ENCODE data around the gene WDR70. TPM values are rescaled to one million over a fixed set of nuclear protein-coding genes. Genes with fewer than 3 reads are reported as not detected.
"Not testable (repeated sequence)": the region's sequence is repeated elsewhere in the genome, so short reads cannot be mapped to it uniquely, and the experiment has no call there.

Gene WDR70
- total RNA-seq, 1 donor from 2014 or later: 34.5 TPM

DNA sequence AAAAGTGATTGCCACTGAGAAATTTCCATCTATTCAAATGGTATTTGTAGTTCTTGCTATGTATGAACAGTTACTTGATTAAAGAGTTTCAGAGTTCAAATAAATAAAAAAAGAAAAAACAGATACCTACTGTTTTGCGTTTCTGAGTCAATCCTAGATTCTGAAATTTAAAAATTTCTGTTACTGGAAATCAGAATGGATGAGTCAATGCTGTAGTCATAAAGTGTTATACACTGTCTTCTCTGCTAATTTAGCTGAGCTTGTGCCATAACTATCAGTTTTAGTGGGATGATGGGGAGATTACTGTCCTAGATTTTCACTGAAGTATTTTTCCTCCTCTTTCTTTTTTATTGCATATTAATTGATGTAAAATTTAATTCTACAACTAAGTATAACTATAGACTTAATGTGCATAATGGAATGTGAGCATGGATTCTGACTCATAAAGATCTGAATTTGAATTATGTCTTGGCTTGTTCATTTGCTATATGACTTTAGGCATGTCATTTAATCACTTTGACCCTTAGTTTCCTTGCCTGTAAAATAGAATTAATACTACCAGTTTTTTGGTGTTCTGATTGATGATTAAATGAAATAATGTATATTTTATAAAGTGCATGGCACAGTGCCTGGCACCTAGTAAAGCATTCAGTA lies 75.4 kb downstream of the WDR70 start:
- not testable (repeated sequence) for DNase-seq

DNA sequence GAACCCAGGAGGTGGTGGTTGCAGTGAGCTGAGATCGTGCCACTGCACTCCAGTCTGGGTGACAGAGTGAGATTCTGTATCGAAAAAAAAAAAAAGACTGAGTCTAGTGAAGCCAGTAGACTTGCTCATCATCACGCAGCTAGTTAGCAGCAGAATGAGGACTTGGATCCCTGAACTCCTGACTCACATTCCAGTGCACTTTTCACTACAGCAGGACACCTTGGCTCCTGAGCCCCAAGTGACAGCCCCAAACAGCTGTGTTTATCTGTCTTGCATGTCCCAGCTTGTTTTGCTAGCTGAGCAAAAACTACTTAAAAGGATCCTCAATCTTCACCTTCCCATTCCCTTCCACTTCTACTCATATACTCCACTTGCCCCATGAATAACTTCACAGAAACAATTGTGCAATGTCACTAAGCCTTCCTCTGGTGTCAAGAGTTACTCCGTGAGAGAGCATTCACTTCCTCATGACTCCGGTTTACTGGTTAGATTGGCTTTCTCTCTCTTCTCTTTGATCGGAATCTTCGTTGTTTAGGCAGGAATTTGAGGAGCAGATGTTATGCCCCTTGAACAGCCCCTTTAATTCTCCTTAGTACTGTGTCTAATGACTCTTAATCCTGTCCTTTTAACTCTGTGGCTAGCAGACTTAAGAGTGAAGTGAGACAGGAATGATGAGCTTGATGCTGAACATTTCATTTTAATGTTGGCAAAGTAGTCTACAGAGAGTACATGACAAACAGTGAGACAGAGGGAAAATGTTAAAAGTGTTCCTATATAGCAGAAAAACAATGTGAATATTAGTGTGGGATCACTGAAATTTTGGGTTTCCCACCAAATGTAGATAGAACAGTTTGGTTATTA lies 84.3 kb downstream of the WDR70 start:
- DNase-seq: not testable (repeated sequence)

DNA sequence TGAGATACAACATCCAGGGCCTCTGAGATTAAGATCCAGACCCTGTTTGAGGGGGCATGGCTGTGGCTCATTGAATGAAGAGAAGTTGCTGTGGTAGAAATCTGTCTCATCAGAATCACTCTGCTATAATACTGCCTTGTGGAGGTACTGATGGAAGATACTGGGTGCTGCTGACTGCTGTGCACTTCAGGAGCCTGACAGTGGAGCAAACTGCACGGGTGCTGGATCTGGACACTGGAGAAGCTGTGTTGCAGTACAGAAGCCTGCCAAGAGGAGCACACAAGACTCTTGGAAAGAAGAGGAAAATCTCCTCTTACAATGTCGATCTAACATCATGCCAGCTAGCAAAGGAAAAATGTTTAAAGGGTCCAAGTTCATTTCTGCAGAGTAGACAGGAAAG lies 85.5 kb downstream of the WDR70 start:
- not testable (repeated sequence) for DNase-seq

DNA sequence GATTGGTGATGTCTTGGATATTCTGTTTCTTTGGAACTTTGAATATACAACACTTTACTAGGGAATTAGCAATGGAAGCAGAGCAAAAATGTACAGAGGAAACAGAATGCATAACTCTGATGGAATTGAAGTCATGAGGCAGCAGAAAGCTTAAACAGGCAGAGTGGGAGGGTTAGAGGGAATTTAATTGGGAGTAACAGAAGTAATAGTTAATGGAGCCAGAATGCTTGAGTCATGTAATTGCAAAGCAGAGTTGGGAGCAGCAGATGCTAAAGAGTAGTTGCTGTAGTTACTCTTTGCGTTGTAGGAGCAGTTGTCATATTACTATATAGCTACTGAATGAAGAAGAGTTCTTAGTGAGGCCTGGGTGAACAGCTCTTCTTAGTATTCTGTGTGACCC lies 90.3 kb downstream of the WDR70 start:
- not testable (repeated sequence) for DNase-seq

DNA sequence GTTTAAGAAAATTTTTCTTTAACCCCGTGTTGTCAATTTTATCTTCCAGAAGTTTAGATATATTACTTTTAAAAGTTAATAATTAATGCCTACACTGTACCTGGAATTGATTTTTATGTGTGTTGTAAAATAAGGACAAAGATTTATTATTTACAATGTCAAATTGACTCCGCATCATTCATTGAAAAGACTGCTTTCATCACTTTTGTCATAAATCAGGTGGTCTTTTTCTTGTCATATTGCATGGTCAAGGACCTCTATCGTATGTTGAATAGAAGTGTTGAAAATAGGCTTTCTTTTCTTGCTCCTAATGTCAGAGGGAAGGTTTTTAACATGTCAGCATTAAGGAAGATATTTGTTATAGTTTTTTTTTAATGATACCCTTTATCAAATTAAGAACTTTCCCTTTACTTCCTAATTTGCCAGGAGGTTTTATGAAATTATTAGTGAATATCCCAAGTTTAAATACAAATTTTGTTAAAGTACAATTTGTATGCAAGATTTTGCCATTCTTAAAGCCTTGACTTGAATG lies 92.6 kb downstream of the WDR70 start:
- no peak for DNase-seq

DNA sequence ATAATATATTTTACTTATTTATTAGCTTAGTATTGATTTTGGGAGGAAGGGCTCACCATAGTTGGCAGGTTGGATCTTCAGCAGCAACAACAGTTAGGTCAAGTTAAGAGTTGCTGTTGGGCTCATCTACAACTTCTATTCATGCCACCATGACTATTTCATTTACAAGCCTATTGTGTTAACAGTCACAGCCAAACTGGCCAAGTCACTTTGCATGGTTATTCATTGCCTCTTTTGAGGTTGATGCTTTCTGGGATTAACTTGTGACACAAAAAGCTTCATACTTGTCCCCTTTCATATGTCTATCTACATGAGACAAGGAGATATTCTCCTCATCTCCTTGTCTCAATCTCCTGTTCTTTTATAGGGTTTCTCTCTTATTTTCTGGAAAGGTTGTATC lies 98.3 kb downstream of the WDR70 start:
- no peak for DNase-seq

DNA sequence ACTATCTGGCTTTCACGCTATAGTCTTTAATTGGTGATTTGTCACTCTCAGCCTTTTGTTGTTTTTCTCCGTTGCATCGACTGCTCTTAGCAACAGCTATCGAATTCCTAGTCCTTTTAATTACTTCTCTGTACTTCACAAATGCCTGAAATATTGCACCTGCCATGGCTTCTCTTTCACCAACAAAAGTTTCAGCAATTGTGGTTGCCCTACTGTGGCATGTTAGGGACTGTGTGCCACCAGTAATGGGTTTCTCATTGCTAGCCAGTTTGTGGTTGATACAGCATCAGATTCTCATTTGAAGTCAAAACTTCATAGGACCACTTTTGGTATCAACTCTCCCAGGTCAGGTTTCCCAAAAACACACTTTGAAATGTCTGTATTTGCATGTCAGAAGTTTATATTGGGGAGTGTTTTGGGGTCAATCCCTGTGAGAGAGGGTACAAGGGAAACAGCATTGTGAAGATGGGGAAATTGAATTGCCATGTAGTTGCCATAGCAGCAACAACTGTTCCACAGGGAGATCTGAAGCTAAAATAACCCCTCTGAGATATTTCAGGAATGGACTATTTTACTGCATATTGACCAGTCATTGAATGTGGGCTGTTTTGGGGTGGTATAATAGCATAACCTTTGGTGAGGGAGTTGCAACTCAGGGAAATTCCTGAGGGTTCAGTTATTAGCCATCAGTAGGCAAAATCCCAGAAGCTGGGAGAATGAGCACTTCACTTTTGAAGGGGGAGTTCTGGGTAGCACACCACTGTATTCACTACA lies 99.2 kb downstream of the WDR70 start:
- DNase-seq: no peak

DNA sequence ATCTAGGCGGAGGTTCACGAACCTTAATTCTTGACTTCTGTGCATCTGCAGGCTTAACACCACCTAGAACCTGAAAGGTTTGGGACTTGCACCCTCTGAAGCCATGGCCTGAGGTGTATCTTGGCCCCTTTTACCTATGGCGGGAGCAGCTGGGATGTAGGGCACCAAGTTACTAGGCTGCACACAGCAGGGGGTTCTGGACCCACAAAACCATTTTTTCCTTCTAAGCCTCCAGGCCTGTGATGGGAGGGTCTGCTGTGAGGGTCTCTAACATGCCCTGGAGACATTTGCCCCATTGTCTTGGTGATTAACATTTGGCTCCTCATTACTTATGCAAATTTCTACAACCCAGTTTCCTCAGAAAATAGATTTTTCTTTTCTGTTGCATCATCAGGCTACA lies 102.3 kb downstream of the WDR70 start:
- not testable (repeated sequence) for DNase-seq

DNA sequence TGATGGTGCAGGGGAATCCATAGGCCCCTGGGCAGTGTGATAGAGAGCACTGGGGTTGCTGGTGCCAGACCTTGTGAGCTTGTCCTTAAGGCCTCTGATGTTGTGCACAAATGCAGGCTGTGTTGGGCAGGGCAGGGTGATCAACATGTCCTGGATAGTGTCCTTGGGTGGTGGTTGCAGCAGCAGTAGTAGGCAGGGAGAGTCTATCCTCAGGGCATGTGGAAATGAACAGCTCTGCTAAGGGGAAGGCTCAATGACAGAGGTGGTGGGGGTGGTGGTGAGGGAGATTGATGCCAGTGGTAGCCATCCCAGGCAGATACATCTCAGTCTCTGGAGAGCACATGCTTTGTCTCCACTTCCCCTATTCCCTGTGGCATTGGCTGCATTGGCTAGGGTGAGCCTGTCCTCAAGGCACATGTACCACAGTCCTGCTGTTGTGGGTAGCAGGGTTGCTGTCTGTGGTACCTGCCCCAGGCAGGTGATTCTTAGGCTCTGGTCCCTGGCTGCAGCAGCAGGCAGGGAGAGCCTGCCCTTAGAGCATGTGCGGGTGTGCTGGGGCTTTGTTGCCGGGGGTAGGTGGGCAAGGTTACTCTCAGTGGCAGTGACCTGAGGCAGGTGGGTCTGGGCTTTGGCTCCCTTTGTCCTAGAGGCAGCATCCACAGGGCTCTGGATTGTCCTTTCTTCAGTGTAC lies 111.1 kb downstream of the WDR70 start:
- DNase-seq: no peak

DNA sequence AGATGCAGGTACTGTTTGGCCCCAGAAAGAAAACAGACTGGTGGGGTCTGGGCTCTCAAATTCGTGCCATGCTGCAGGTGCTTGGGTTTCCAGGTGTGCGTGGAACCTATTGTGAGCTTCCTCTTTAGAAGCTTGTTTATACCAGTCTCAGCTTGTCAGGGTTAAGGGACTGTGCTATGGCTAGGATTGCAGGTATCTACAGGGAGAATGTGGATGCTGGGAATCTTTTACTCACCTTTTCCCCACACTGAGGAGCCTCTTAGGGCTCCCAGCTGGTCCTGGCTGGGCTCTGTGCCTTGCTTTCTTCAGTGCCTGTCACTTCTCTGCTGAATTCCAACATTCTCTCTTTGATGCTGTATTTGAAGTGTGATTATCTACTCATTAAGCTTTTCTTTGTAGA lies 111.8 kb downstream of the WDR70 start:
- DNase-seq: no peak

DNA sequence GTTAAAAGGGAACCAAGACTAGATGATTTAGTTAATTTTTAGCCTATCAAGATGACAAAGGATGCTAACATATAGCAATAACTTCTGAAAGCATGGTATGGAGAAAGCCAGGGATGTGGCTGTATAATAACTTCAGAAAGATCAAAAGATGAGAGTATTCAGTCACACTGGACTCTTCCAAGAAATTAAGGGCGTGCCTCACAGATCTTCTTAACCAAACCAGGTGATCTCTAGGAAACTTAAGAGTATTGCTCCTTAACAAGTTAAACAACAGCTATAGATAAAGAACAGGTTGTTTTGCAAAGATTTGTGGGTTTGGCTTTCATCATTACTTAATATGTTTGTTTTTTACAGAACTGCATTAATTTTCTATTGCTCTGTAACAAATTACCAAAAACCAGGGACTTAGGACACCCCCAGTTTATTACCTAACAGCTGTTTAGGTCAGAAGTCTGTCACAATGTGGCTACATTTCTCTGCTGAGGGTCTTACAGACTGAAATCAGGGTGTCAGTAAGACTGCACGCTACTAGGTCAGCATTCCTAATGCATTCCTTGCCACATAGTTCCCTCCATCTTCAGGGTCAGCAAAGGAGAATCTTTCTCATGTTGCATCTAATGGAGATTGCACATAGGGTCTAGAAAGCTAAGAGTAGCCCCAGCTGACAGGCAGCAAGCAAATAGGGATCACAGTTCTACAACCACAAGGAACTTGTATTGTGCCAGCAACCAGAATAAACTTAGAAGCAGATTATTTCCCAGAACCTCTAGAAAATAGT lies 113.8 kb downstream of the WDR70 start:
- DNase-seq: no peak

DNA sequence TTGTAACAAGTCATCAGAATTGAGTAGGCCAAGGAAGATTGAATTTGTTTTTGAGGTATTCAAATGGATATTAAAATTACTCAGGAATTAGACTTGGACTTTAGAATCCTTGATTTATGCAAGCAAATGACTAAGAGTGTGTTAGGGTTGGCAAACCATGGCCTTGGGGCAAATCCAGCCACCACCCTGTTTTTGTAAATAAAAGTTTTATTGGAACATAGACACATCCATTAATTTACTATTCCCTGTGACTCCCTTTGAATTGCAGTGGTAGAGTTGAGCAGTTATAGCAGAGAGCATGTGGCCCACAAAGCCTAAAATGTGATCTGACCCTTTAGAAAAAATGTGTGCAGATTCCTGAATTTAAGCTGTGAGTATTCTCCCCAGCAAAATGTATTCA lies 115.6 kb downstream of the WDR70 start:
- no peak for DNase-seq

DNA sequence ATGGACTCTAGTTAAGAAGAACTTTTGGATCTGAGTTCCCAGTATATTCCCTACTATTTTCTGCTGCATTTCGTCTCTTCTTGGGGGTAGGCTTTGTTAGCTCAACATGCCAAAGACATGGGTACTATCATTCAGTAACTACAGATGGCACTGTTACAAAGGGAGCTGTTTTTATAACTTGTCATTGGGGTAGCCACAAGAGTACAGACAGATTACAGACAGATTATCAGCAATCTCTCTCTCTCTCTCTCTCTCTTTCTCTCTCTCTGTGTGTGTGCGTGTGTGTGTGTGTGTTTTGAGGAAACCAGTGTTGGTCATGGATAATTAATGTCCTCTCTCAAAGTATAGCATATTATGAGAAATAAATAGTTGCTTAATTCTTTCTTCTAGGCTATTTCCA lies 116.1 kb downstream of the WDR70 start:
- DNase-seq: peak; percentile 26

DNA sequence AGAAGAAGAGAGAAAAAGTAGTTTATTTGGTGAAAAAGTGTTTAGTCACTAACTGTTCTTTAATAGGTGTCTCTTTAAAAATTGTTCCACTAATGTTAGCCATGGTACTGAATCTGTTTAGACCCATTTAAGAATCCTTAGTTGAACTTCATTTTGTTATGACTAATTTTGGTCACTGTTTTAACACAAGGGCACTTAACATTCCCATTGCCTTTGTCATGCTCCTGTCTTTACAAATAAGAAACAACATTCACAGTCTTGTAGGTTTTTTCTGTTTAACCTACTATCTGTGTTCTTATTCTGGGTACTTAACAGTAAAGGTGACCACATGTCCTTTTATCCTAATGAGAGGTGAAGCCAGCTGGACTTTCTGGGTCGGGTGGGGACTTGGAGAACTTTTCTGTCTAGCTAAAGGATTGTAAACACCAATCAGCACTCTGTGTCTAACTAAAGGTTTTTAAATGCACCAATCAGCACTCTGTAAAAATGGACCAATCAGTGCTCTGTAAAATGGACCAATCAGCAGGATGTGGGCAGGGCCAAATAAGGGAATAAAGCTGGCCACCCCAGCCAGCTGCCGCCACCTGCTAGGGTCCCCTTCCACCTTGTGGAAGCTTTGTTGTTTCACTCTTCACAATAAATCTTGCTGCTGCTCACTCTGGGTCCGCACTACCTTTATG lies 116.7 kb downstream of the WDR70 start:
- no peak for DNase-seq

DNA sequence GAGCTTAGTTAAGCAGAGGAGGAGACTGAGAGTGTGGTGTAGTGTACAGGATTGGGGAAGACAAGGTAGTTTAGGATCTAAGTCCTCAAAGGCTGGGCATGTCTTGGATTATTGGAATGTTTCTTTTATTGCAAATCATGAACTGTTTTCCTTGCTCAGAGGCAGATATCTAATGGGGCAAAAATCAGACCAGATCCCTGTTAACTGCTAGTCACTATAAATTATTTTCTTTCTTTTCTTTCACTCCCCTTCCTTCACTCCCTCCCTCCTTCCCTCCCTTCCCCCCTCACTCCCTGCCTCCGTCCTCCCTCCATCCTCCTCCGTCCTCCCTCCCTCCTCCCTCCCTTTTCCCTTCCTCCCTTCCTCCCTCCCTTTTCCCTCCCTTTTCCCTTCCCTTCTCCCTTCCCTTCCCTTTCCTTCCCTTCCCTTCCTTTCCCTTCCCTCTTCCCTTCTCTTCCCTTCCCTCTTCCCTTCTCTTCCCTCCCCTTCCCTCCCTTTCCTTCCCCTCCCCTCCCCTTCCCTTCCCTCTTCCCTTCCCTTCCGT lies 117.9 kb downstream of the WDR70 start:
- DNase-seq: no peak

DNA sequence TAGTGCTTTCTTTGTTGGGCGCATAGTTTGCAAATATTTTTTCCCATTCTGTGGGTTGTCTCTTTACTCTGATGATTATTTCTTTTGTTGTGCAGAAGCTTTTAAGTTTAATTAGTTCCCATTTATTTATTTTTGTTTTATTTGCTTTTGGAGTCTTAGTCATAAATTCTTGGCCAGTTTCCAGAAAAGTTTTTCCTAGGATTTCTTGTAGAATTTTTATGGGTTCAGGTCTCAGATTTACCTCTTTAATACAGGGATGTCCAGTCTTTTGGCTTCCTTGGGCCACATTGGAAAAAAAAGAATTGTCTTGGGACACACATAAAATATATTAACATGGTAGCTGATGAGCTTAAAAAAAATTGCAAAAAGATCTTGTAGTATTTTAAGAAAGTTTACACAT lies 122.0 kb downstream of the WDR70 start:
- peak; percentile 47 for DNase-seq

DNA sequence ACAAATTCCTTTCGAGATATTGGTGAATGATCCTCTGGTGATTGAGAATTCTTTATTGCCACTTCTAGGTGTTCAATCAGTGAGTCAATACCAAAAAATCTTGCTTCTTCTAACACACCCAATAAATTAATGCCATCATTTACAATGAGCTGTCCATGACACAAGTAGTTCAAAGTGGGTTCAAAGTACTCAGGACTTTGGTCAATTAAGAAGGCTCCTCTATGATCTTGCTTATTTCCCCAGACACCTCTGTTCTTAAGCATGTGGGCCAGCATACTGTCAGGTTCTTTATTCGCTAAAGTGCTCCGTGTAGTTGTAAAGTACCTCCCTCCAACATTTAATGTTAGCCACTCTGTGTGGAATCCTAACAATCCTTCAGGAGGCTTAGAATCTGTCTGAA lies 127.1 kb downstream of the WDR70 start:
- no peak for DNase-seq

DNA sequence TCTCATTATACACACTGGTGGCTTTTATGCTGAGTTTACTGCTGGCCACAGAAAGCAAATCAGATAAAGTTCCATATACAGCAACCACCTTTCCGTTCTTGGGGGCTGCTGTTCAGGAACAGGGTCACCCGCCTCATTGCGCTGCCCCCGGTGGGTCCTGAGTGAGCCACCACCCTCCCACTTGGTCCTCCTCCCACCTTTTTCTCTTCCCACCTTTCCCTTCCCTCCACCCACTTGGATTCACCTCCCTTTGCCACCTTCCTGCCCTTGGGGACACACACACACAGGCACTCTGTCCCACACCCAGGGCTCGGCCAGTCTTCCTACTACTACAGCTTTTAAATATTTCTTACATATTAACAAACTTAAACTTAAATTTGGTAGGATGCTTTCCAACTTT lies 127.6 kb downstream of the WDR70 start:
- no peak for DNase-seq

DNA sequence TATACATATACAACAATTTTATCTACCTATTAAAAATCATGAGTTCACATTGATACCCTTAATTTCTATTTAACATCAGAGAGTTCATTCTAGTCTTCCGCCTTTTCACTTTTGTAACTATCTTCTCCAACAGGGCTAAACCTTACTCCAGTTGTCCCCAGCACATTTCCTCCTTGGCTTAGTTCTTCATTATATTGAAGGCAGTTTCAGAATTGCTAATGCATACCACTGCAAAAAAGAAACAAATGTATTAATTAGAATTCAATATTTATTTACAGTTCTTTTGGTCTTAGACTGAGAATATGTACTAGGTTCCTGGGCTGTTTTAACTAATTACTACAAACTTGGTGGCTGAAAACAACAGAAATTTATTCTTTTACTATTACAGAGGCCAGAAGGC lies 132.5 kb downstream of the WDR70 start:
- no peak for DNase-seq

DNA sequence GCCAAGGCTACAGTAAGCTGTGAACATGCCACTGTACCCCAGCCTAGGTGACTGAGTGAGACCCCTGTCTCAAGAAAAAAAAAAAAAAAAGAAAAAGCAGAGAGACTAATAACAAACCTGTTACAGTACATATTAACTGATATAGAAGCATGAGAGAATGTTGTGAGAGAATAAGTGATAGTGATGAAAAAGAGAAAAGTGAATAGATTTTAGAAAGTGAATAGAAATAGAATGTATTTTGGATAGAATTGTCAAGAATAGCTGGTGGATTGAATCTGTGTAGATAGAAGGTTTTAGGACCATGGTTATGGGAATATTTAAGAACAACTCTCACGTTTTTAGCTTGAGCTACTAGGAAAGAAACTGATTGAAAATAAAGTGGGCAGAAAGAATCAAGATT lies 135.8 kb downstream of the WDR70 start:
- no peak for DNase-seq

DNA sequence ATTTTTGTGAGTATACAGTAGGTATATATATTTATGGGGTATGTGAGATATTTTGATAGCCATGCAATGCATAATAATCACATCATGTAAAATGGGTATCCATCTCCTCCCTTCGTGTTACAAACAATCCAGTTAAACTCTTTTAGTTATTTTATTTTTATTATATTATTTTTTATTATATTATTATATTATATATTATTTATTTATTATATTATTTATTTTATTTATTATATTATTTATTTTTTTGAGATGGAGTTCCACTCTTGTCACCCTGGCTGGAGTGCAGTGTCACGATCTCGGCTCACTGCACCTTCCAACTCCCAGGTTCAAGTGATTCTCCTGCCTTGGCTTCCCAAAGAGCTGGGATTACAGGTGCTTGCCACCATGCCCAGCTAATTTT lies 138.6 kb downstream of the WDR70 start:
- DNase-seq: no peak
